AG04450 (cell line): Measurements from ENCODE around the gene CD248. TPM values are rescaled to one million over a fixed set of nuclear protein-coding genes. Genes with fewer than 3 reads are reported as not detected.

Source experiments
- CTCF ChIA-PET: fragments of 300-600, 350-600 bp; formaldehyde crosslinking; extraction: SDS; loops from one replicate; lab custom pipeline; 2022; ENCODE audit warnings: antibody characterized with exemption, inconsistent platforms; lab: Charles Lee
- POLR2A ChIA-PET: fragments of 350-600 bp; formaldehyde crosslinking; extraction: SDS; loops from one replicate; lab custom pipeline; 2021; ENCODE audit warnings: antibody characterized with exemption, inconsistent platforms; lab: Yijun Ruan, JAX
- DNase-seq: peaks from one replicate; pipeline ENCODE4 v3.0.0-alpha.2; 2011; ENCODE audit warnings: low read depth, low spot score
- H3K27ac ChIP-seq: one replicate; pipeline ENCODE4 v1.5.1; 2012; ENCODE audit warnings: low read depth, low read length, control low read depth
- H3K27me3 ChIP-seq: one replicate; pipeline ENCODE4 v1.6.0; 2012; ENCODE audit warnings: low read length; ENCODE audit not compliant: control insufficient read depth, insufficient read depth
- H3K4me3 ChIP-seq: 2 replicates; pipeline ENCODE4 v1.5.1; 2011; ENCODE audit warnings: mild to moderate bottlenecking, low read depth, low read length, control low read depth
- H3K9me3 ChIP-seq: 2 replicates; pipeline ENCODE4 v1.5.1; 2012; ENCODE audit warnings: low read length; ENCODE audit not compliant: control insufficient read depth, insufficient read depth
- CTCF ChIP-seq: IDR thresholded peaks from 2 replicates; pipeline ENCODE4 v1.5.1; 2011; ENCODE audit warnings: low read depth, low read length, control low read depth, inconsistent platforms
- polyA plus RNA-seq: library from polyadenylated mRNA; depleted of rRNA; stranded (reverse); fragments of >200 nt; gene quantifications from 2 replicates; pipeline ENCODE4 v1.2.3, GENCODE V29; 2011

The CD248 gene
- polyA plus RNA-seq, 1 experiment = 105 TPM

- POLR2A ChIA-PET = interaction anchor here (0.6 to 2.6 kb wide), 7 partner anchors 9 to 279 kb away, joined by 3 to 25 read pairs (median 4); partner anchors contain the start of genes CD248, PELI3, RAB1B and RIN1
These were observed 28.8 kb downstream of the CD248 start for GRCh38 chr11:66287889-66288670.

GRCh38 chr11:66287211-66287888 lies 29.5 kb downstream of the CD248 start:
- POLR2A ChIA-PET = interaction anchor here (0.7 to 1.0 kb wide), 3 partner anchors 10 to 278 kb away, joined by 3 to 4 read pairs (median 3); no protein-coding TSS in a partner anchor
- TF ChIP-seq CTCF = no peak
- Histone ChIP-seq H3K27ac (no peak overlapping the region), H3K9me3 (no peaks in the 10 kb centered on the region), H3K4me3 (peak overlapping the region; percentile 84), H3K27me3 (peaks cover 9% of the 10 kb centered on the region)
- CTCF ChIA-PET = interaction anchor here (0.5 kb wide), 1 partner anchor 64 kb away, joined by 16 read pairs; no protein-coding TSS in a partner anchor
- no peak for DNase-seq

More at GRCh38 chr11:66287889-66288670, 28.8 kb downstream of the CD248 start:
- no peak for DNase-seq
- CTCF ChIA-PET = interaction anchor here (1.3 to 2.1 kb wide), 4 partner anchors 24 to 120 kb away, joined by 3 to 7 read pairs (median 4); partner anchors contain the start of gene RIN1
- peaks cover 16% of the 10 kb centered on the region for H3K27me3 ChIP-seq
- no peaks in the 10 kb centered on the region for H3K9me3 ChIP-seq
- peak overlapping the region; percentile 84 for H3K4me3 ChIP-seq
- peak overlapping the region; percentile 61 for H3K27ac ChIP-seq
- no peak for TF ChIP-seq CTCF

GRCh38 chr11:66286699-66287098 lies 30.1 kb downstream of the CD248 start:
- no peak for TF ChIP-seq CTCF
- ChIA-PET POLR2A (interaction anchor here (1.0 kb wide), 2 partner anchors 9 to 19 kb away, joined by 3 read pairs; no protein-coding TSS in a partner anchor), CTCF (interaction anchor here (0.5 kb wide), 1 partner anchor 64 kb away, joined by 16 read pairs; no protein-coding TSS in a partner anchor)
- no peak for DNase-seq
- Histone ChIP-seq H3K9me3 (no peaks in the 10 kb centered on the region), H3K27me3 (peaks cover 7% of the 10 kb centered on the region), H3K27ac (no peak overlapping the region), H3K4me3 (no peak overlapping the region)

GRCh38 chr11:66285250-66285947 lies 31.4 kb downstream of the CD248 start:
- POLR2A ChIA-PET = interaction anchor here (0.9 kb wide), 1 partner anchor 16 kb away, joined by 3 read pairs; no protein-coding TSS in a partner anchor

More at GRCh38 chr11:66285250-66285947, 31.4 kb downstream of the CD248 start:
- Histone ChIP-seq H3K27me3 (no peaks in the 10 kb centered on the region), H3K4me3 (no peak overlapping the region), H3K27ac (no peak overlapping the region), H3K9me3 (no peaks in the 10 kb centered on the region)
- CTCF ChIA-PET = interaction anchor here (0.6 to 1.1 kb wide), 2 partner anchors 27 to 78 kb away, joined by 3 to 4 read pairs; no protein-coding TSS in a partner anchor
- TF ChIP-seq CTCF = no peak
- DNase-seq = no peak
